GM12864 (cell line): ENCODE results near the gene PARVB.

Experiments
- DNase-seq: peaks from one replicate; pipeline ENCODE4 v3.0.0-alpha.2; 2011; ENCODE audit warnings: low read depth
- H3K4me3 ChIP-seq: 2 replicates; pipeline ENCODE4 v1.5.1; 2011; ENCODE audit warnings: mild to moderate bottlenecking, low read depth, low read length, control low read depth
- CTCF ChIP-seq: IDR thresholded peaks from 2 replicates; pipeline ENCODE4 v1.5.1; 2011; ENCODE audit warnings: low read depth, mild to moderate bottlenecking, moderate library complexity, low read length, control low read depth, inconsistent platforms; ENCODE audit errors: missing control alignments

The PARVB gene

GRCh38 chr22:44200451-44200850, 176.3 kb downstream of the PARVB start:
- DNase-seq, result no peak
- H3K4me3 ChIP-seq, result no peak overlapping the region
- no peak for TF ChIP-seq CTCF

GRCh38 chr22:44200855-44201550, 176.9 kb downstream of the PARVB start:
- no peak for TF ChIP-seq CTCF
- no peak overlapping the region for H3K4me3 ChIP-seq
- no peak for DNase-seq

- H3K4me3 ChIP-seq, result no peak overlapping the region
- TF ChIP-seq CTCF, result no peak
- no peak for DNase-seq
Measured at GRCh38 chr22:44201665-44202064, 177.6 kb downstream of the PARVB start.

GRCh38 chr22:44202261-44202789, 178.2 kb downstream of the PARVB start:
- DNase-seq, result no peak
- no peak overlapping the region for H3K4me3 ChIP-seq
- no peak for TF ChIP-seq CTCF

GRCh38 chr22:44203203-44203602, 179.1 kb downstream of the PARVB start:
- TF ChIP-seq CTCF, result no peak
- no peak for DNase-seq
- no peak overlapping the region for H3K4me3 ChIP-seq

- no peak for DNase-seq
- no peak for TF ChIP-seq CTCF
- H3K4me3 ChIP-seq, result no peak overlapping the region
Measured at GRCh38 chr22:44204739-44205515, 180.8 kb downstream of the PARVB start.
